ENCODE results near the gene MLLT3.

The MLLT3 gene

DNA sequence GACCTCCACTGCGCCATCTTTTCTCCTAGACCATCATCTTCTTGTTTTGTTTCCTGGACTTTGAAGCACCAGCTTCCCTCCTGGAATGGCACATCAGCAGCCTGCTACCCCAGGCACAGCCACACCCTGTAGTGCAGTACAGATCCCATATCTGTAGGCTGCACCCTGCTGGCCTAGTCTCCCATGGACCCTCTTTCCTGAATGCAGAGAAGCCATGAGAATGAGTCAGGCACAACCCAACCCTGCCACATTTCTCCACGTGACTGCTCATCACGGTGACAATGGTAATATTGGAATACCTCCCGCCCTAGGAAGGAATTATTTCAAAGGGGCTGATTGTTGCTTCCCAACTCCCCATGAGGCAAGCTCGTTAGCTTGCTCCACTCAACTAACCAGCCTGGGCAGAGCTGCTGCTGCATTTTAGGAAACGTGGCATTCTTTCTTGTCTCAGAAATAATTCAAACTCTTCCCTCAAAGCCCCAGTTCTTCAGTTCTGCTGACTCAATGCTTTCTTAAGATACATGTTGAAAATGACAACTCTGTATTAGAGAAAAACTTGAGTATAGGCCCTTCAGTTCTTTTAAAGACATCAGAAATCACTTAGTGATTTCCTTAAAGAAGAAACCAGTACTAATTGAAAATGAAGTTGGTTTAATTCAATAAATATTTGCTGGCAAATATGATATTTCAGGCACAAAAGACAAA, 328.1 kb downstream of the MLLT3 start:
- no peaks in the 10 kb centered on the region for H3K9me2 ChIP-seq (replicated peaks; ENCODE audit: insufficient read depth, low read length)
- TF ChIP-seq, protein P1, sequence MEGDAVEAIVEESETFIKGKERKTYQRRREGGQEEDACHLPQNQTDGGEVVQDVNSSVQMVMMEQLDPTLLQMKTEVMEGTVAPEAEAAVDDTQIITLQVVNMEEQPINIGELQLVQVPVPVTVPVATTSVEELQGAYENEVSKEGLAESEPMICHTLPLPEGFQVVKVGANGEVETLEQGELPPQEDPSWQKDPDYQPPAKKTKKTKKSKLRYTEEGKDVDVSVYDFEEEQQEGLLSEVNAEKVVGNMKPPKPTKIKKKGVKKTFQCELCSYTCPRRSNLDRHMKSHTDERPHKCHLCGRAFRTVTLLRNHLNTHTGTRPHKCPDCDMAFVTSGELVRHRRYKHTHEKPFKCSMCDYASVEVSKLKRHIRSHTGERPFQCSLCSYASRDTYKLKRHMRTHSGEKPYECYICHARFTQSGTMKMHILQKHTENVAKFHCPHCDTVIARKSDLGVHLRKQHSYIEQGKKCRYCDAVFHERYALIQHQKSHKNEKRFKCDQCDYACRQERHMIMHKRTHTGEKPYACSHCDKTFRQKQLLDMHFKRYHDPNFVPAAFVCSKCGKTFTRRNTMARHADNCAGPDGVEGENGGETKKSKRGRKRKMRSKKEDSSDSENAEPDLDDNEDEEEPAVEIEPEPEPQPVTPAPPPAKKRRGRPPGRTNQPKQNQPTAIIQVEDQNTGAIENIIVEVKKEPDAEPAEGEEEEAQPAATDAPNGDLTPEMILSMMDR (IDR thresholded peaks at IDR 0.05; ENCODE audit: low read length): no peak
- no peak for TF ChIP-seq EZH2phosphoT487 (IDR thresholded peaks at IDR 0.05; ENCODE audit: low read length)
- no peak for TF ChIP-seq EZH2 (optimal IDR thresholded peaks at IDR 0.05; ENCODE audit: low read depth, low read length)
- no peak for DNase-seq
- H3F3A ChIP-seq (ENCODE audit: insufficient read depth, low read length): no peaks in the 10 kb centered on the region
- no peak overlapping the region for H3K4me2 ChIP-seq (ENCODE audit: low read depth, low read length)
- H3K27me3 ChIP-seq (replicated peaks; ENCODE audit: insufficient read depth, low read length): no peaks in the 10 kb centered on the region
- no peaks in the 10 kb centered on the region for H3K4me1 ChIP-seq (ENCODE audit: low read length)
- H3K4me3 ChIP-seq (ENCODE audit: low read length): no peak overlapping the region
- no peaks in the 10 kb centered on the region for H3K79me2 ChIP-seq (ENCODE audit: low read length)
- no peak overlapping the region for H2AFZ ChIP-seq (ENCODE audit: low read length)
- H4K20me1 ChIP-seq (ENCODE audit: insufficient read depth, low read length): no peaks in the 10 kb centered on the region
- H3K36me3 ChIP-seq (replicated peaks; ENCODE audit: insufficient read depth, low read length): no peaks in the 10 kb centered on the region
- H3K9me3 ChIP-seq (replicated peaks; ENCODE audit: insufficient read depth, low read length): no peaks in the 10 kb centered on the region
- H3K27ac ChIP-seq (ENCODE audit: low read length): no peak overlapping the region
- H3K9ac ChIP-seq (ENCODE audit: low read length): no peak overlapping the region

DNA sequence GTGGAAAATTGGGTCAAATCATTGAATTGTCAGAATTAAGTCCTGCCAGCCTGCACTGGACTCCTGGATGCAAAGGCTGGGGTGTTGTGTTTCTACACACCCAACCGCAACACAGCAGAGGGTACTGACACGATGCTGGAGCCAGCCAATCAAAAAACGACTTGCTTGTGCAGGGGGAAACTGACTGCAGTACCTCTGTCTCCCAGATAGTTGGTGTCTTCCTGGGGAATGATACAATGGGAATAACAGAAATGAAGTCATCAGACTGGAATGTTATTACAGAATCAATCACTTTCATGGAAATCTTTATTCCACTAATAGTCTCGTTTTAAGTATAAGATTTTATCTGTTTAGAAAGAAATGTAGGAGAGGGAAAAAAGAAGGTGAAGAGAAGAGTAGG, 330.3 kb downstream of the MLLT3 start:
- no peaks in the 10 kb centered on the region for H3K36me3 ChIP-seq (replicated peaks; ENCODE audit: insufficient read depth, low read length)
- no peak overlapping the region for H3K9ac ChIP-seq (ENCODE audit: low read length)
- H3K9me2 ChIP-seq (replicated peaks; ENCODE audit: insufficient read depth, low read length): no peaks in the 10 kb centered on the region
- TF ChIP-seq EZH2phosphoT487 (IDR thresholded peaks at IDR 0.05; ENCODE audit: low read length): no peak
- TF ChIP-seq, protein P1 (IDR thresholded peaks at IDR 0.05; ENCODE audit: low read length): no peak
- TF ChIP-seq EZH2 (optimal IDR thresholded peaks at IDR 0.05; ENCODE audit: low read depth, low read length): no peak
- no peaks in the 10 kb centered on the region for H3K27me3 ChIP-seq (replicated peaks; ENCODE audit: insufficient read depth, low read length)
- no peak for DNase-seq
- no peaks in the 10 kb centered on the region for H3F3A ChIP-seq (ENCODE audit: insufficient read depth, low read length)
- no peak overlapping the region for H2AFZ ChIP-seq (ENCODE audit: low read length)
- H3K9me3 ChIP-seq (replicated peaks; ENCODE audit: insufficient read depth, low read length): no peaks in the 10 kb centered on the region
- no peaks in the 10 kb centered on the region for H3K4me1 ChIP-seq (ENCODE audit: low read length)
- no peak overlapping the region for H3K4me3 ChIP-seq (ENCODE audit: low read length)
- H3K27ac ChIP-seq (ENCODE audit: low read length): no peak overlapping the region
- H4K20me1 ChIP-seq (ENCODE audit: insufficient read depth, low read length): no peaks in the 10 kb centered on the region
- no peaks in the 10 kb centered on the region for H3K79me2 ChIP-seq (ENCODE audit: low read length)
- H3K4me2 ChIP-seq (ENCODE audit: low read depth, low read length): no peak overlapping the region

All from MM.1S (cell line).